ENCODE data around the gene KDSR.

Gene KDSR

DNA sequence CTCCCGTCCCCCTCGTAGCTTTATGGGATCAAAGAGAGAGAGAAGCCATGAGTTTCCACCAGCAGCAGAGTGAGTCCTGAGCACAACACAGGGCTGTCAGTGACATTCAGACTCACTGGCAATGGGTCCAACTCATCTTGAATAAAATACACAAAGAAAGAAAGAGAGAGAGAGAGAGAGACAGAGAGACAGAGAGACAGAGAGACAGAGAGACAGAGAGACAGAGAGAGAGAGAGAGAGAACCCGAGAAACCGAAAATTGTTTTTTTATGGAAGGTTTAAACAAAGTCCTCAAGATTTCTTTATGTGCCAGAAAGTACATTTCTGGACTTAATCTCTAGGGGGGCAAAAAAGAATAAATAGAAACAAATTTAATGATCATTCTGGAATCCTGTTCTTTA, 35.9 kb downstream of the KDSR start:
- Histone ChIP-seq H3K27me3 (ENCODE audit: control insufficient read depth, insufficient read depth, low read length) (no peaks in the 10 kb centered on the region), H3K9me3 (ENCODE audit: control insufficient read depth, insufficient read depth, low read length) (no peaks in the 10 kb centered on the region), H3K4me1 (ENCODE audit: control insufficient read depth, insufficient read depth, low read length) (no peaks in the 10 kb centered on the region), H3K36me3 (ENCODE audit: control insufficient read depth, insufficient read depth, low read length) (peaks cover 3% of the 10 kb centered on the region), H3K9ac (ENCODE audit: low read depth, low read length) (no peak overlapping the region), H3K4me3 (ENCODE audit: low read depth, low read length) (no peak overlapping the region)

DNA sequence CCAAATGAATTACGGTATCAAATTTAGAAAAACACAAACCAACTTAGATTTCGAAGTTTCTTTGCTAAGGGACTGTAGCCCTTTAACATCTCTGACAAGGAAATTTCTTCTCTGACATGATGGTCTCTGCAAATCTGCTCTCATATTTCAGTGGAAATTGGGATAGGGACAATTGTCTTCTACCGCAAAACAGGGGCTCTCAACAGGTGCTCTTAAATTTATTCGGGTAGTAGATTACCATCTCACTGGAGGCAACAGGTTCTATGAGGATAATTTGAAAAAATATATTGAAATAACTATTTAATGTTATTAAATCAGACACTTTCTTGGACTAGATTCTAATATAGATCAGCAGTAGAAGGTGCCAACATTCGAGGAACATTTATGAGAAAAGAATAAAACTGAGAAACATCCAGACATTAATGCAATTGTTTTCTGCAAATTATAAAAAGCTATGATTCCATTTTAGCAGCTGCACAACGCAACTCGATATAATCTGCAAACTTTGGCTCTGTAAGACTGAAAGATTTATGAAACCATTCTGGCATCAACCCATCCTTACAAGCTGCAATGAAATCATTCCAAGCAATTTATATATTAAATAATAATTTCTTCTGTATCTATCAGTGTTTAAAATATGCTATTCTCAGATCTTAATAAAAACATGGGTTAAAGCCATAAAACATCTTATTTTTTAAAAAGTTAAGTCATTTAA, 37.4 kb downstream of the KDSR start:
- Histone ChIP-seq H3K9ac (ENCODE audit: low read depth, low read length) (no peak overlapping the region), H3K27me3 (ENCODE audit: control insufficient read depth, insufficient read depth, low read length) (no peaks in the 10 kb centered on the region), H3K9me3 (ENCODE audit: control insufficient read depth, insufficient read depth, low read length) (no peaks in the 10 kb centered on the region), H3K4me3 (ENCODE audit: low read depth, low read length) (no peak overlapping the region), H3K4me1 (ENCODE audit: control insufficient read depth, insufficient read depth, low read length) (no peaks in the 10 kb centered on the region), H3K36me3 (ENCODE audit: control insufficient read depth, insufficient read depth, low read length) (peaks cover 3% of the 10 kb centered on the region)

GRCh38 chr18:63326011-63326410, 41.0 kb downstream of the KDSR start:
- Histone ChIP-seq H3K4me3 (ENCODE audit: low read depth, low read length) (no peak overlapping the region), H3K27me3 (ENCODE audit: control insufficient read depth, insufficient read depth, low read length) (peaks cover 5% of the 10 kb centered on the region), H3K4me1 (ENCODE audit: control insufficient read depth, insufficient read depth, low read length) (no peaks in the 10 kb centered on the region), H3K36me3 (ENCODE audit: control insufficient read depth, insufficient read depth, low read length) (peaks cover 2% of the 10 kb centered on the region), H3K9ac (ENCODE audit: low read depth, low read length) (no peak overlapping the region), H3K9me3 (ENCODE audit: control insufficient read depth, insufficient read depth, low read length) (no peaks in the 10 kb centered on the region)

DNA sequence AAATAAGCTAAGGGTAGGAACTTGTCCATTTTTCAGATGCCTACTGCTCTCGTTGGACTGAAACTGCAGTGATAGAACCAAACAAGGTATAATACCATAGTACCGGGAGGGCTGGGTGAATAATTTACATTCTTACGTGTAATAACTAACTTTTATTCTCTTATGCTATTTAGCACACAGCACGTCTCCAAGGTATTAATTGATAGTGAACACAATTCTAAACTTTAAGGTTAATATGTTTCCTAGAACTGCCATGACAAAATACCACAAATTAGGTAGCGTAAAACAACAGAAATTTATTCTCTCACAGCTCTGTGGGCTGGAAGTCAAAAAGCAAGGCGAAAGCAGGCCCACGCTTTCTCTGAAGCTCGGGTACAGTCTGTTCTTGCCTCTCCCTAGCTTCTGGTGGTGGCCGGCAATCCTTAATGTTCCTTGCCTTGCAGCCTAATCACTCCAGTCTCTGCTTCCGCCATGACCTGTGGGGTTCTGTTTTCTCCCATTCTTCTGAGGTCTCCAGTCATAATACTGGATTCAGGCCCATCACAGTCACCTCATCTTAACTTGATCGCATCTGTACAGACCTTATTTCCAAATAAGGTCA, 41.8 kb downstream of the KDSR start:
- H3K4me3 ChIP-seq (ENCODE audit: low read depth, low read length): no peak overlapping the region

DNA sequence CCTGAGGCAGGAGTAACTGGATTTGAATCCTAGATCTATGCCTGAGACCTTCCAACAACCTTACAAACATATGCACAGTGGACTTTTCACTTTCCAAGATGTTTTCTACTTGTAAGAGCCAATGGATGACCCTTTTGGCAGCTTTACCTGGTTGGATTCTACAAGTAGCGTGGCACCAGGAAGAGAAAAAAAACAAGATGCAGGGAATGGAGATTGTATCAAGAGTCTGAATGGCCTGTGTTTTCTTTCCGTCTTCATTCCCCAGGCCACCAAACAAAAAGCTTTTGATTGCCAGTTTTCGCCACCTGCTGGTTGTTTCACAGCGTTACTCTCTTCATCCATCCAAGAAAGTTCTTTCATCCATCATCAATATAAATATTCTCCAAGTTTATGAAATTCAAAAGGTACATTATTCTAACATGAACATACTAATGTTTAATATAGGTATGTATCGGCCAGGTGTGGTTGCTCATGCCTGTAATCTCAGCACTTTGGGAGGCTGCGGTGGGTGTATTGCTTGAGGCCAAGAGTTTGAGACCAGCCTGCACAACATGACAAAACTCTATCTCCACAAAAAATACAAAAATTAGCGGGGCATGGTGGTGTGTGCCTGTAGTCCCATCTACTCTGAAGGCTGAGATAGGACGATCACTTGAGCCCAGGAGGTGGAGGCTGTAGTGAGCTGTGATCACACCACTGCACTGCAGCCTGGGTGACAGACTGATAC, 43.9 kb downstream of the KDSR start:
- no peaks in the 10 kb centered on the region for H3K9me3 ChIP-seq (ENCODE audit: control insufficient read depth, insufficient read depth, low read length)
- H3K36me3 ChIP-seq (ENCODE audit: control insufficient read depth, insufficient read depth, low read length): no peaks in the 10 kb centered on the region
- no peak overlapping the region for H3K4me3 ChIP-seq (ENCODE audit: low read depth, low read length)
- H3K9ac ChIP-seq (ENCODE audit: low read depth, low read length): no peak overlapping the region
- H3K4me1 ChIP-seq (ENCODE audit: control insufficient read depth, insufficient read depth, low read length): peaks cover 4% of the 10 kb centered on the region
- peaks cover 21% of the 10 kb centered on the region for H3K27me3 ChIP-seq (ENCODE audit: control insufficient read depth, insufficient read depth, low read length)

More for the DNA sequence above, 41.8 kb downstream of the KDSR start:
- H3K36me3 ChIP-seq (ENCODE audit: control insufficient read depth, insufficient read depth, low read length): no peaks in the 10 kb centered on the region
- no peaks in the 10 kb centered on the region for H3K9me3 ChIP-seq (ENCODE audit: control insufficient read depth, insufficient read depth, low read length)
- H3K27me3 ChIP-seq (ENCODE audit: control insufficient read depth, insufficient read depth, low read length): peaks cover 10% of the 10 kb centered on the region
- H3K9ac ChIP-seq (ENCODE audit: low read depth, low read length): no peak overlapping the region
- H3K4me1 ChIP-seq (ENCODE audit: control insufficient read depth, insufficient read depth, low read length): no peaks in the 10 kb centered on the region

DNA sequence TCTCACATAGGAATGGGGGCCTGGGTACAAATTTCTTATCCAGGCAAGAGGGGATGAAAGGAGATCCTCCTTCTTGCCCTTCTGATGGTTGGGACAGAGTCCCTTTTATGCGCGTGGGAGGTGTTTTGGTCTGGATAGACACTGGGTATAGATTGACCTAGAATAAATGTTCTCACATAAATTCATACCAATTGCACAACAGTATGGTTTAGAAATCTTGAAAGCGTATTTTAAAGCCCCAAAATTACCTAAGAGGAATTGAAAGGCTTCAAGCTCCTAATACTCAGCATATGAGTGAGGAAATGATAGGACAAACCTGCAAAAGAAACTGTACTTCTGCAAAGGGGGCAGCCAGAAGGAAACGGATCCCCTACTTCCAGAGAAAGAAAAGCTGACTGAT, 44.8 kb downstream of the KDSR start:
- no peaks in the 10 kb centered on the region for H3K9me3 ChIP-seq (ENCODE audit: control insufficient read depth, insufficient read depth, low read length)
- peaks cover 4% of the 10 kb centered on the region for H3K4me1 ChIP-seq (ENCODE audit: control insufficient read depth, insufficient read depth, low read length)
- no peak overlapping the region for H3K9ac ChIP-seq (ENCODE audit: low read depth, low read length)
- H3K4me3 ChIP-seq (ENCODE audit: low read depth, low read length): no peak overlapping the region
- H3K27me3 ChIP-seq (ENCODE audit: control insufficient read depth, insufficient read depth, low read length): peaks cover 29% of the 10 kb centered on the region
- no peaks in the 10 kb centered on the region for H3K36me3 ChIP-seq (ENCODE audit: control insufficient read depth, insufficient read depth, low read length)

DNA sequence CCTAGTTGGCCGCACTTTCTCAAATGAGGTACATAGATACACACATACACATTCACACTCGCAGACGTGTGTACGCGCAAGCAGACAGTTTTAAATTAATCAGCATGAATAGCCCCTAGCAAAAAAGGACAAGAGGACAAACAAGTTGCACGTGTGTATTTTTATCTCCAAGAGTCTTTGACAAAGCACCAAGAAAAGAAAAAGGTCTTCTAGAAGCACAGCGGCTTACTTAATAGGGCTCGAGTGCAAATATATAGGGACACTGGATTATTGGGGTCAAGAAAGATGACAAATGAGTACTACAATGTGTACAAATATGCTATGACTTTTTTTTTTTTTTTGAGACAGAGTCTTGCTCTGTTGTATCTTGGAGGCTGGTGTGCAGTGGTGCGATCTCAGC, 45.7 kb downstream of the KDSR start:
- Histone ChIP-seq H3K4me1 (ENCODE audit: control insufficient read depth, insufficient read depth, low read length) (peaks cover 4% of the 10 kb centered on the region), H3K4me3 (ENCODE audit: low read depth, low read length) (peak overlapping the region; percentile 62), H3K36me3 (ENCODE audit: control insufficient read depth, insufficient read depth, low read length) (no peaks in the 10 kb centered on the region), H3K9me3 (ENCODE audit: control insufficient read depth, insufficient read depth, low read length) (no peaks in the 10 kb centered on the region), H3K27me3 (ENCODE audit: control insufficient read depth, insufficient read depth, low read length) (peaks cover 38% of the 10 kb centered on the region), H3K9ac (ENCODE audit: low read depth, low read length) (no peak overlapping the region)

DNA sequence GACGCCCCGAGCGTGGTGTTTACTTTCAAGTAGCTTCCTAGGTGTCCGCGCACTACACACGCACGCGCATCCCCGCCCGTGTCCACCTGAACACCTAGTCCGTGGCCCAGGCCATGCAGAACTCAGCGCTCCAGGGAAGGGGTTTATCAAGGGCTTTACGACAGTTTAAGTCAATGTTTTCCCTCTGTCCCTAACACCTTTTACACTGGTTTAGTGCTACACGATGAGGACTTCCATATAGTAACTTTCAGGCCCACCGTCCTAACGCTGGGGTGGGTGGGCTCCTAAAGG, 46.1 kb downstream of the KDSR start:
- H3K4me1 ChIP-seq (ENCODE audit: control insufficient read depth, insufficient read depth, low read length): peaks cover 4% of the 10 kb centered on the region
- no peaks in the 10 kb centered on the region for H3K36me3 ChIP-seq (ENCODE audit: control insufficient read depth, insufficient read depth, low read length)
- peaks cover 39% of the 10 kb centered on the region for H3K27me3 ChIP-seq (ENCODE audit: control insufficient read depth, insufficient read depth, low read length)
- H3K9me3 ChIP-seq (ENCODE audit: control insufficient read depth, insufficient read depth, low read length): no peaks in the 10 kb centered on the region
- peak overlapping the region; percentile 62 for H3K4me3 ChIP-seq (ENCODE audit: low read depth, low read length)
- H3K9ac ChIP-seq (ENCODE audit: low read depth, low read length): no peak overlapping the region

DNA sequence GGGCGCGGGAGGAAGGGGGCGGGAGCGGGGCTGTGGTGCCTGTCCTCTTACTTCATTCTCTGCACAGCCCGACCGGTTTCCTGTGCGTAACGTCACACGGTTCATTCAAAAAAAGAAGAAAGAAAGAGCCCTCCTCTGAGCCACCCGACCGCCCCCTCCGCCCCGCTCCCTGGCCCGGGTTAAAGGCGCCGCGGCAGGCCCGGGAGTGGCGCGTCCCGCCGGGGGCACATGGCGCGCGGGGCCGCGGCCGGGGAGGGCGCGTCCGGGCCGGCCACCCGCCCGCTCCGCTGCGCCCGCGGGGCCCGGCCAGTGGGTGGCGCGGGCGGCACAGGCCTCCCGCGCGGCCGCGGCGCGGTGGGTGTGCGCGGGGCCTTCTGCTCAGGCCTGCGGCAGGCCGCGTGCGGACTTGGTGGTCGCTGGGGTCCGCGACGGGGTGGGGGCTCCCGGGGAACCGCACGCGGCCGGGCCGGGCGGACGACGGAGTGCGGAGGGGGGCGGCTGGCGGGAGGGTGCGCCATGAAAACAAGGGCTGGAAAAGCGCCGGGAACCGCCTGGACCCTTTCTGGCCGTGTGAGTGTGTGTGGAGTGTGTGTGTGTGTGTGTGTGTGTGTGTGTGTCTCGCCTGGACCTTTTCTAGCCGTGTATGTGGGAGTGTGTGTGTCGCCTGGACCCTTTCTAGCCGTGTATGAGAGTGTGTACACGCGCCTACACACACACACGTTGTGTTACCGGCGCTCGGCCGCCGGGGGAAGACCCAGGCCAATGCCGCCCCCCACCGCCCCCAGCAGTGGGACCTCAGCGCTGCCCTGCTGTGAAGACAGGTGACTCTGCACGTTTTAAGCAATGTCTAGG, 46.7 kb downstream of the KDSR start:
- H3K27me3 ChIP-seq (ENCODE audit: control insufficient read depth, insufficient read depth, low read length): peaks cover 39% of the 10 kb centered on the region
- H3K9ac ChIP-seq (ENCODE audit: low read depth, low read length): no peak overlapping the region
- no peaks in the 10 kb centered on the region for H3K36me3 ChIP-seq (ENCODE audit: control insufficient read depth, insufficient read depth, low read length)
- H3K9me3 ChIP-seq (ENCODE audit: control insufficient read depth, insufficient read depth, low read length): no peaks in the 10 kb centered on the region
- H3K4me1 ChIP-seq (ENCODE audit: control insufficient read depth, insufficient read depth, low read length): peaks cover 4% of the 10 kb centered on the region
- peak overlapping the region; percentile 62 for H3K4me3 ChIP-seq (ENCODE audit: low read depth, low read length)

DNA sequence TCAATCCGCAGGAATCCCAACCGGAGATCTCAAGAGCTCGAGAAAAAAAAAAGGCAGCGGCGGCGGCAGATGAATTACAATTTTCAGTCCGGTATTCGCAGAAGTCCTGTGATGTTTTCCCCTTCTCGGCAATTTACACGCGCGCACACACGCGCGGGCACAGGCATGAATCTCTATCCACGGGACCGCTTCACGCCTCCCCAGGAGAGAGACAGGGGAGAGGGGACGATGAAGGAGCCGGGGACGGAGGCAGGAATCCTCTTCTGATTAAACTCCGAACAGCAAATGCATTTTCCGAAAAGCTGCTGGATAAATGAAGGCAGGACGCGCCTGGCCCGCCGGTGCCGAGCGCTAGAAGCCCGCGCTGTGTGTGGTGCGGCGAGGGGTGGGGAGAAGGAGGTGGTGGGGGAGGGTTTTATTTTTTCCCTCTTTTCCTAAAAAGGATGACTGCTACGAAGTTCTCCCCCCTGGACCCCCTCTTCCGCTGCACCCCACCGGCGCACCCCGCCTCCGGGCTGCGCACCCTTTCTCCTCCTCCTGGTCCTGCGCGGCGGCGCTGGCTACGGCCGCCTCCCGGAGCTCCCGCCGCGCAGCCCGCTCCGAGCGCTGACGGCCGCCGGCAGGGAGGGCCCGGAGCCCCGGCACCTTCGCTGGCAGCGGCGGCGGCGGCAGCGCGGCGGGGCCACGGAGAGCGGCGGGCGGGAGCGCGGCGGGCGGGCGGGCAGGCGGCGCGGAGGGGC, 47.5 kb downstream of the KDSR start, which contains the start of gene BCL2:
TSS of gene BCL2 (minus strand) at position 387 of the 740 bp plus-strand sequence.
- peaks cover 4% of the 10 kb centered on the region for H3K4me1 ChIP-seq (ENCODE audit: control insufficient read depth, insufficient read depth, low read length)
- H3K9me3 ChIP-seq (ENCODE audit: control insufficient read depth, insufficient read depth, low read length): no peaks in the 10 kb centered on the region
- no peak within 1 kb of the TSS for H3K9ac ChIP-seq (ENCODE audit: low read depth, low read length)
- peaks cover 39% of the 10 kb centered on the region for H3K27me3 ChIP-seq (ENCODE audit: control insufficient read depth, insufficient read depth, low read length)
- peak within 1 kb of the TSS; percentile 66 for H3K4me3 ChIP-seq (ENCODE audit: low read depth, low read length)
- no peaks in the 10 kb centered on the region for H3K36me3 ChIP-seq (ENCODE audit: control insufficient read depth, insufficient read depth, low read length)

- Histone ChIP-seq H3K9ac (ENCODE audit: low read depth, low read length) (no peak overlapping the region), H3K4me1 (ENCODE audit: control insufficient read depth, insufficient read depth, low read length) (peaks cover 4% of the 10 kb centered on the region), H3K27me3 (ENCODE audit: control insufficient read depth, insufficient read depth, low read length) (peaks cover 39% of the 10 kb centered on the region), H3K4me3 (ENCODE audit: low read depth, low read length) (peak overlapping the region; percentile 66), H3K9me3 (ENCODE audit: control insufficient read depth, insufficient read depth, low read length) (no peaks in the 10 kb centered on the region), H3K36me3 (ENCODE audit: control insufficient read depth, insufficient read depth, low read length) (no peaks in the 10 kb centered on the region)
These were observed 48.1 kb downstream of the KDSR start for GRCh38 chr18:63318889-63319382.
